ENCODE data around the gene WDR33.
"Not testable (repeated sequence)": the region's sequence is repeated elsewhere in the genome, so short reads cannot be mapped to it uniquely, and the experiment has no call there.

WDR33 gene

DNA sequence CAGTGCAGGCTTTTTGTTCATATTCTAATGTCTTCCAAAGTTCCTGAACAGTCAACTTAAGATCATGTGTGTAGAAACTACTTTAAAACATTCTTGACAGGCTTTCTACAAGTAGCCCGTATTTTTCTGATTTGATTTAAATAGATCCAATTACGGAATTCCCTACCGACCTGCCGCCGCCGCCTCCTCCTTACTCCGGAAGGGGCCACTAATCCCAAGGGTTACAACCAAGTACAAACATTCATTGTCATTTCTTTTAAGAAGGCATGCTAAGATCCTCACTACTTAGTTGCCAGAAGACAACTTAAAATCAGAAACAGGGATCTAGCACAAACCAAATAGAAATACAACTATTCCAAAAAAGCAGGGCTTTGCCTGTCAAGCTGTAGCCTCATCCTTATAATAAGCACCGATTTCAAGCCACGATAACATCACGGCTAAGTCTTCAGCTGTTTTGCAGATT is 784 bp downstream of the WDR33 start:
- no peak for DNase-seq (ENCODE audit: low read depth)

DNA sequence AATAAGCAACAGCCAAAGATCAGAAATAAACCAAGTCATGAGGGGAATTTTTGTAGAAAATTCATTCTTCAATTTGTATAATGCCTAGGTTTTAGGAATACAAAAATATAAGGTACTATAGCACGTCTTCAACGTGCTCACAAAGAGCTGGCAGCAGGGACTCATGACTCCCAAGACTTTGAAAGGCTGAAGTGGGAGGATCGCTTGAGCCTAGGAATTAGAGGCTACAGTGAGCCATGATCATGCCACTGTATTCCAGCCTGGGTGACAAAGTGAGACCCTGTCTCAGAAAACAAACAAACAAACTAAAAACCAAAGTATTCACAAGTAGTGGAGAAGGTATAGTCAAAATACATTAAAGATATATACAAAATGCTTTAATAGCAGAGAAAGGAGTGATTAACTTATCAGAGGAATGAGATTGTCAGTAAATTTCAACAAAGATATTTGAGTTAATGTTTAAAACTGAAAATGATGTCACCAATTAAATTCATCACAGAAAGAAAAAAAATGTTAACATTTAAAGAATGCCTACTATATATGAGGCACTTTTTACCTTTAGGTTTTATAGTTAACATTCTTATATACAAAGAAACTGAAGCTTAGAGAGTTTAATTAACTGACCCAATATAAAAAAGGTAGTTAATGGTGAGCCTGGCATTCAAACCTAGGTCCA is 3.2 kb downstream of the WDR33 start:
- DNase-seq (ENCODE audit: low read depth): no peak

- DNase-seq (ENCODE audit: low read depth): not testable (repeated sequence)
These were observed 4.1 kb downstream of the WDR33 start for GRCh38 chr2:127806860-127807259.

DNA sequence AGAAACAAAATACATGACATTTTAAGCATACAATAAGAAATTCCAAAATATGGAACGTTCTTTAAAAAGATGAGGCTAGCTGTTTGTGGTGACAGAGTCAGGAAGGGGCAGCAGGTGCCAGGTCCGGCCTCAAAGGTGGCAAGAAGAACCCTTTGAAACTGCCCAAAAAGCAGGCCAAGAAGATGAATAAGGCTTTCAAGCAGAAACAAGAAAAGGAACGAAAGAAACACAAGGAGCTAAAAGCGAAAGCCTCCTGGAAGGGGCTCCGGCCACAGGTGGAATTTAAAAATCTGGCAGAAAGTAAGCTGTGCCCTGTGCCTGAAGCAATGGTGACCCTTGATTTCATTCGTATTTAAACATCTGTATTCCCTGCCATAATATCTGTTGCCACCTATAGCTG is 5.5 kb downstream of the WDR33 start:
- no peak for DNase-seq (ENCODE audit: low read depth)

GRCh38 chr2:127799926-127800325 is 11.0 kb downstream of the WDR33 start:
- DNase-seq (ENCODE audit: low read depth): no peak

DNA sequence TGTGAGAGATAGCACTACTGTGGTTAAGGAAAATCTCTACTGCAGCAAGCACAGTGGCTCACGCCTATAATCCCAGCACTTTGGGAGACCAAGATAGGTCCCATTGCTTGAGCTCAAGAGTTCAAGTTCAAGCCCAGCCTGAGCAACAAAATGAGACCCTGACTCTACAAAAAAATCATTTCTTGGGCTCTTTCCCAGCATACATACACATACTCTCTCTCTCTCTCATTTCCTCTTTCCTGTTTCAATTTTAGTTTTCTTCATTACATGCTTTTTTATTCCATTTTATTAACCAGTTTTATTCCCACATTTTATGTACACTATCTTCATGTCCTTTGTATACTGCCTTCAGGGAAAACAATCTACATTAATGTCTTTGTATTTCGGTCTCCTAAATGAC is 14.6 kb downstream of the WDR33 start:
- DNase-seq (ENCODE audit: low read depth): no peak

DNA sequence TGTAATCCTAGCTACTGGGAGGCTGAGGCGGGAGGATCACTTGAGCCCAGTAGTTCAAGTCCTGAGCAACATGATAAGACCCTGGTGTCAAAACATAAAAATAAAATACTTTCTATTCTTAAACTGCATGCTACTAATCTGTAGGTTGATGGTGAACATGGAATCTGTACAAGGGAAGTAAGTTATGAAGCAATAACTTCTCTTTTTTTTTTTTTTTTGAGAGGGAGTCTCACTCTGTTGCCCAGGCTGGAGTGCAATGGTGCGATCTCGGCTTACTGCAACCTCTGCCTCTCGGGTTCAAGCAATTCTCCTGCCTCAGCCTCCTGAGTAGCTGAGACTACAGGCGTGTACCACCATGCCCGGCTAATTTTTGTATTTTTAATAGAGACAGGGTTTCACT is 16.1 kb downstream of the WDR33 start:
- not testable (repeated sequence) for DNase-seq (ENCODE audit: low read depth)

- no peak for DNase-seq (ENCODE audit: low read depth)
These were observed 18.2 kb downstream of the WDR33 start for GRCh38 chr2:127792805-127793204.

GRCh38 chr2:127790694-127791529 is 20.1 kb downstream of the WDR33 start:
- DNase-seq (ENCODE audit: low read depth): no peak

- no peak for DNase-seq (ENCODE audit: low read depth)
These were observed 24.7 kb downstream of the WDR33 start for GRCh38 chr2:127786048-127786809.

DNA sequence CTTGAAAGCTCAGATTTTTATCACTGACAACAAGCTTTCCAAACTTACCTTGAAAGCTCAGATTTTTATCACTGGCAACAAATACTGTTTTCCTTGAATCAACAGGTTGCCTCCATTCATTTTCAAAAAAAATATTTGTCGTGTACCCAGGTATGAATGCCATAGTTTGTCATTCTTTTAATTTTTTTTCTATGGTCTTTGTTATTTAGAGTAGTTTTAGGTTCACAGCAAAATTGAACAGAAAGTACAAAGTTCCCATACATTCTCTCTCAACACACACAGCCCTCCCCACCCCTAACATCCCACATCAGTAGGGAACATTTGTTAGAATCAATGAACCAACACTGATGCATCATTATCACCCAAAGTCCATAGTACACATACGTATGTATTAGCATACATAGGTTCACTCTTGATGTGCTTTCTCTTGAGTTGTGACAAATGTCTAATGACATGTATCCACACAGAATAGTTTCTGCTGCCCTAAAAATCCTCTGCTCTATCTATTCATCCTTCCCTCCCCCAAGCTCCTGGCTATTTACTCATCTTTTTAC is 25.9 kb downstream of the WDR33 start:
- no peak for DNase-seq (ENCODE audit: low read depth)

GRCh38 chr2:127783101-127783500 is 27.9 kb downstream of the WDR33 start:
- DNase-seq (ENCODE audit: low read depth): no peak

DNA sequence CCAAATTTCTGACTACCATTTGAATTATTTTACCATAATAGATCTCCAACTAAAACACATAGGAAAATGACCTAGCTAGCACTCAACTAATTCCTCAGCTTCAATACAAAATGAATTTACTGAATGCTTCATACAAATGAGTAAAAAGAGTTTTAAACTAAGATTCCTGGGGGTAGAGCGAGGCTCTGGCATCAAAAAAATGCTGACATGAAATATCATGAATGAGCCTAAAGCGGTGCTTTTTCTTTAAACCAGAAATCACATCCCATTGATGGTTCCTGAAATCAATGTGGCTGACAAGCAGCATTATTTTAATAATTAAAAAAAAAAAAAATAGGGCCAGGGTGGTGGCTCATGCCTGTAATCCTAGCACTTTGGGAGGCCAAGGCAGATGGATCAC is 32.1 kb downstream of the WDR33 start:
- DNase-seq (ENCODE audit: low read depth): no peak

GRCh38 chr2:127778447-127778846 is 32.5 kb downstream of the WDR33 start:
- no peak for DNase-seq (ENCODE audit: low read depth)

DNA sequence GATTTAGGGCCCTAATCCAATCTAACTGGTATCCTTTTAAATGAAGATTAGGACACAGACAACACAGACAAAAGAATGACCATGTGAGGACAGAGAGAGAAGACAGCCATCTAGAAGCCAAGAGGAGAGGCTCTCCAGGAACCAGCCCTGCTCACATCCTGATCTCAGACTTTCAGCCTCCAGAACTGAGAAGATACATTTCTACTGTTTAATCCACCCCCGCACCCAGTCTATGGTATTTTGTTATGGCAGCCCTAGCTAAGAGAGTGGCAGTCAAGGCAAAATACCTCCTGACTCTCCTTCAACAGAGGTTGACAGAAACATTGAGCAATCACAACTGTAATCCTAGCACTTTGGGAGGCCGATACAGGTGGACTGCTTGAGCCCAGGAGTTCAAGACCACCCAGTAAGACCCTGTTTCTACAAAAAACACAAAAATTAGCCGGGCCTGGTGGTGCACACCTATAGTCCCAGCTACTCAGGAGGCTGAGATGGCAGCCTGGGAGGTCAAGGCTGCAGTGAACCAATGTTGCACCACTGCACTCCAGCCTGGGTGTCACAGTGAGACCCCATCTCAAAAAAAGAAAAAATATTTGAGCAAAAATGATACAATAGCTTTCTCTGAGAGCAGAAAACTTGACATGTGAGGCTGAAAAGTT is 34.7 kb downstream of the WDR33 start:
- DNase-seq (ENCODE audit: low read depth): no peak

GRCh38 chr2:127771756-127772155 is 39.2 kb downstream of the WDR33 start:
- DNase-seq (ENCODE audit: low read depth): no peak

DNA sequence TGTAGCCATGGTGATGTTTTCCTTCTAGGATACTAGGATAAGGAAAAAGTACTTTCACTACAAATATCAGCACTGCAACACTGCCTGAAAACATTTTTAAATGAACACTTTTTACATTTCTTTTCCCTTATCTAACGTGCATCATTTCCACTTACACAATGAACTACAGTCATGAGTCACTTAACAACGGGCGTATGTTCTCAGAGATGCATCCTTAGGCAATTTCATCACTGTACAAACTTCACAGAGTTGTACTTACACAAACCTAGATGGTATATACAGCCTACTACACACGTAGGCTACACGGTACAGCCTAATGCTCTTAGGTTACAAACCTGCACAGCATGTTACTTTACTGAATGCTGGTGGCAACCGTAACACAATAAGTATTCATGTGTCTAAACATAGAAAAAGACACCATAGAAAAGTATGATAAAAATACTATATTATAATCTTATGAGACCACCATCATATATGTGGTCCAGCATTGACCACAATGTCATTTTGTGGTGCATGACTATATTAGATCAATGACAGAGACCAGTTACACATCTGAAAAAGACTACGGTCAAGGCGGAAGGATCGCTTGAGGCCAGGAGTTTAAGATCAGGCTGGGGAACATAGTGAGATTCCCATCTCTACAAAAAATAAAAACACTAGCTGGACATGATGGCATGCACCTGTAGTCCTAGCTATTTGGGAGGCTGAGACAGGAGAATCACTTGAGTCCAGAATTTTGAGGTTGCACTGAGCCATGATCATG is 39.8 kb downstream of the WDR33 start:
- peak; percentile 91 for DNase-seq (ENCODE audit: low read depth)

DNA sequence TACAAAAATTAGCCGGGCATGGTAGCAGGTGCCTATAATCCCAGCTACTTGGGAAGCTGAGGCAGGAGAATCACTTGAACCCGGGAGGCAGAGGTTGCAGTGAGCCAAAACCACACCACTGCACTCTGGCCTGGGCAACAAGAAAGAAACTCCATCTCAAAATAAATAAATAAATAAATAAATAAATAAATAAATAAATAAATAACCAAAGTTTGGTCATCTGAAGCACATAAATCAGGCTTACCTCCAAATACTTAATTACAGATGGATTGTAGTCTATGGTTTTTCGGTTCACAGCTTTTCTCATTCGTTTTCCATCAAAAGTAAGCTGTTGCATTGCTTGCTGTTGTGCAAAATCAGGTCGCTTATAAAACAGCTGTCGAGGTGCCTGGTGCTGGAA is 40.4 kb downstream of the WDR33 start:
- DNase-seq (ENCODE audit: low read depth): not testable (repeated sequence)

DNA sequence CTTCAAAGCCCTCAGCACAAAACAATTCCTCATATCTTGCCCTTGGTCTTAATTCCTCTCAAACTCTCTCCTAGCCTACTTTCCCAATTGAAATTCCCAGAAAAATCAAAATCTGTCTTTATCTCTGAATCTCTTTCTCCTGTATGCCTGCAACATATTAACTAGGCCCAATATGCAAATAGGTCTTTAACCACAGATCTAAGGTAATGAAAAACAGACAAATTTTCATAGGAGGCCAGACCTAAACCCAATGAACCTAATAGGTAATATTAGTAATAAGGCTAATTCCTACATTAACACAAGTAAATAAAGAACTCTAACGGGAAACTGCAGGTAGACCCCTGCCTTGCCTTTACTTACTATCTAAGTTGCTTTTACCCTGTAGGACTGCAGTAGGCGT is 41.4 kb downstream of the WDR33 start:
- no peak for DNase-seq (ENCODE audit: low read depth)

DNA sequence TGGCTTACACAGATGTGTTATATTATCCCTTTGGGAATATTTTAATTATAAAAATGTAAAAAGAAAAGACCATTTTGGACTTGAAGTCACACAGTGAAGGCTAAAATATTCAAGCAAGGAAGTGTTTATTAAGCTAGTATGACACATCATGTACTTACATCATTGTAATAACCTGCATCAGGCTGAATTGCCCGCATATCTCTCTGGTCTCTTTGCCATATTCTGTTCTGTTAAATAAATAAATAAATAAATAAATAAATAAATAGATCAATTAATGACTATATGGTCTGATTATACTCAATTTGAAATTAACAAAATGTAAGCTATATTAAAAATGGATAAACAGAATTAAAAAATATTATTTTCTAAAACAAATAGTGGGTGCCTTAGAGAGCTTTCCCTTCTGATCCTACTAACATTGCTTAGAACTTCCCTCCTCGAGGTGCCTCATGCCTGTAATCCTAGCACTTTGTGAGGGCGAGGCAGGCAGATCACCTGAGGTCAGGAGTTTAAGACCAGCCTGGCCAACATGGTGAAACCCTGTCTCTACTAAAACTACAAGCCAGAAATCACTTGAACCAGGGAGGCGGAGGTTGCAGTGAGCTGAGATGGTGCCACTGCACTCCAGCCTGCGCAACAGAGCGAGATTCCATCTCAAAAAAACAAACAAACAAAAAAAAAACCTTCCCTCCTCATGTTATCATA is 42.0 kb downstream of the WDR33 start:
- DNase-seq (ENCODE audit: low read depth): no peak

Measured in non-pigmented ciliary epithelial cell (primary cell).